Calu3 (cell line): ENCODE results near the gene TPH1. TPM values are rescaled to one million over a fixed set of nuclear protein-coding genes. Genes with fewer than 3 reads are reported as not detected.

ENCODE experiments used
- BruUV-seq: library from RNA; stranded (reverse); fragments of 400-500 nt; replicated peaks from 2 replicates; lab custom pipeline; 2021; lab: Mats Ljungman, UMichigan
- CTCF ChIA-PET: fragments of 300-600 bp; sonication (Branson Sonifier 250); formaldehyde crosslinking; loops from one replicate; lab custom pipeline; 2022; ENCODE audit warnings: antibody characterized with exemption; lab: Charles Lee
- DNase-seq: peaks from one replicate; pipeline ENCODE4 v3.0.0; 2022
- H3K27ac Mint-ChIP-seq: one replicate; pipeline ENCODE4 v1.8.0; 2022; ENCODE audit warnings: mixed read lengths; ENCODE audit not compliant: unreplicated experiment
- H3K27me3 Mint-ChIP-seq: one replicate; pipeline ENCODE4 v1.8.0; 2022; ENCODE audit warnings: mixed read lengths; ENCODE audit not compliant: unreplicated experiment
- H3K36me3 Mint-ChIP-seq: one replicate; pipeline ENCODE4 v1.8.0; 2022; ENCODE audit warnings: mild to moderate bottlenecking, moderate library complexity, mixed read lengths; ENCODE audit not compliant: insufficient read depth, unreplicated experiment
- H3K4me1 Mint-ChIP-seq: one replicate; pipeline ENCODE4 v1.8.0; 2022; ENCODE audit warnings: mild to moderate bottlenecking, low read depth, mixed read lengths; ENCODE audit not compliant: unreplicated experiment
- H3K4me3 Mint-ChIP-seq: one replicate; pipeline ENCODE4 v1.8.0; 2022; ENCODE audit warnings: mild to moderate bottlenecking, low read depth, moderate library complexity, mixed read lengths; ENCODE audit not compliant: unreplicated experiment
- H3K9me3 Mint-ChIP-seq: one replicate; pipeline ENCODE4 v1.8.0; 2022; ENCODE audit warnings: low read depth, mixed read lengths; ENCODE audit not compliant: unreplicated experiment
- CTCF ChIP-seq: fragments of 200-600 bp; IDR thresholded peaks from one replicate; pipeline ENCODE4 v1.8.0; 2022; ENCODE audit warnings: antibody characterized with exemption; ENCODE audit not compliant: unreplicated experiment
- intact Hi-C: fragments of 100-400 bp; cut with micrococcal nuclease; formaldehyde crosslinking; loops from one replicate; pipeline ENCODE4 v1.10.0; 2022; ENCODE audit not compliant: unreplicated experiment
- total RNA-seq: library from RNA; stranded (reverse); gene quantifications from 2 replicates; pipeline ENCODE4 v1.2.3, GENCODE V29; 2022

The TPH1 gene
- total RNA-seq, 1 experiment from 2014 or later, result 0.24 TPM

- Mint-ChIP-seq H3K9me3 (no peaks in the 10 kb centered on the region), H3K36me3 (no peaks in the 10 kb centered on the region), H3K4me3 (no peak overlapping the region), H3K27ac (no peak overlapping the region), H3K4me1 (no peaks in the 10 kb centered on the region), H3K27me3 (no peaks in the 10 kb centered on the region)
- CTCF ChIA-PET, result no interaction called here
- BruUV-seq, result no TSS peak
- intact Hi-C loops, result no loop called here
- no peak for DNase-seq
- TF ChIP-seq CTCF, result no peak
Measured at GRCh38 chr11:18061351-18061750, 15.3 kb upstream of the TPH1 start.

DNA sequence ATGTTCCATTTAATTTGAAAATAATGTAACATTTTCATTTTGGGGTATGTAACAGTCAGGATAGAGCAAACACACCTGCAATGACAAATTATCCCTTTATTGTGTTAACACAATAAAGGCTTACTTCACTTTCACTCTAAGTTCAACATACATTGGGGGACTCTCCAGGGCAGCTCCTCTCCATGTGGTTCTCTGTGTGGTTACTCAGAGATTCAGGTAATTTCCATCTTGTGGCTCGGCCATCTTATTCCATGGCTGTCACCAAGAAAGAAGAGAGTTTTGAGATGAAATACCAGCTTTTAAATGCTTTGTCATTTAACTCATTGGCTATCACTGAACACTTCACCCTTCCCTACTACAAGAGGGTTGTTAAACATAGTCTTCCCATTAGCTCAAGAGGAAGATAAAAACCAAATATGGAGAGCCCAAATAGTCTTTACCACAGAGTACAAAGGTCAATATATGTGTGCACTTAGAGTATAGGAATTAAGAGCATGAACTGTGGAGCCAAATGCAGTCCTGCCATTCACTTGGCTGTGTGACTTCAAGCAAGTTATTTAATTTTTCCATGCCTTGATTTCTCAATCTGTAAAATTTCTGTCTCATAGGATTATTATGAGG is 10.6 kb upstream of the TPH1 start:
- no peaks in the 10 kb centered on the region for H3K4me1 Mint-ChIP-seq
- no peaks in the 10 kb centered on the region for H3K9me3 Mint-ChIP-seq
- no peak for DNase-seq
- no TSS peak for BruUV-seq
- intact Hi-C loops, result no loop called here
- no peak overlapping the region for H3K27ac Mint-ChIP-seq
- H3K4me3 Mint-ChIP-seq, result no peak overlapping the region
- no peak for TF ChIP-seq CTCF
- CTCF ChIA-PET, result no interaction called here
- H3K36me3 Mint-ChIP-seq, result no peaks in the 10 kb centered on the region
- peaks cover 13% of the 10 kb centered on the region for H3K27me3 Mint-ChIP-seq

- Mint-ChIP-seq H3K36me3 (no peaks in the 10 kb centered on the region), H3K4me1 (no peaks in the 10 kb centered on the region), H3K27me3 (peaks cover 26% of the 10 kb centered on the region), H3K9me3 (no peaks in the 10 kb centered on the region), H3K27ac (no peak overlapping the region), H3K4me3 (no peak overlapping the region)
- DNase-seq, result no peak
- CTCF ChIA-PET, result no interaction called here
- no peak for TF ChIP-seq CTCF
- intact Hi-C loops, result no loop called here
- BruUV-seq, result no TSS peak
Measured at GRCh38 chr11:18054511-18055103, 8.5 kb upstream of the TPH1 start.

DNA sequence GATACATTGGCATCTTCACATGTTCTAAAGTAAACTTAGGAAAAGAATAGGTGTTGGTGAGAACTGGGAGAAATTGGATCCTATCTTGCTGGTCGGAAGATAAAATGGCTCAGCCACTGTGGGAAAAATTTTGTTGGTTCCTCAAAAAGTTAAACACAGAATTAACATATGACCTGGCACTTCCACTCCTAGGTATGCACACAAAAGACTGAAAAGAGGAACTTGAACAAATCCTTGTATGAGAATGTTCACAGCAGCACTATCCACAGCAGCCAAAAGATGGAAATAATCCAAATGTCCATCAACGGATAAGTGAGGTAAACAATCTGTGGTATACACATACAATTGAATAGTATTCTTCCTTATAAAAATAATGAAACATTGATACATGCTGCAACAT is 4.8 kb upstream of the TPH1 start:
- no peaks in the 10 kb centered on the region for H3K36me3 Mint-ChIP-seq
- no TSS peak for BruUV-seq
- no peak overlapping the region for H3K27ac Mint-ChIP-seq
- intact Hi-C loops, result no loop called here
- no peak for TF ChIP-seq CTCF
- no peak for DNase-seq
- no peaks in the 10 kb centered on the region for H3K4me1 Mint-ChIP-seq
- peaks cover 63% of the 10 kb centered on the region for H3K27me3 Mint-ChIP-seq
- no peak overlapping the region for H3K4me3 Mint-ChIP-seq
- CTCF ChIA-PET, result no interaction called here
- H3K9me3 Mint-ChIP-seq, result no peaks in the 10 kb centered on the region
